Right lobe of liver (tissue), 6 donors: Measurements from ENCODE around the gene TSG101. TPM values are rescaled to one million over a fixed set of nuclear protein-coding genes. Genes with fewer than 3 reads are reported as not detected.

ENCODE experiments used
- ATAC-seq, 4 donors: fragments of 200-7000 bp; cut with Tn5 transposase; one replicate each; pipeline ENCODE4 v1.9.1; 2020; ENCODE audit warnings: mild to moderate bottlenecking in 4 of 4, moderate library complexity in 4 of 4
- DNase-seq, 3 donors: peaks; one replicate each; pipeline ENCODE4 v3.0.0-alpha.2; 2020
- H3K27ac ChIP-seq, 3 donors: fragments of 200-600 bp; one replicate each; pipeline ENCODE4 v1.8.0; 2022
- H3K27me3 ChIP-seq, 2 donors: fragments of 200-600 bp; one replicate each; pipeline ENCODE4 v1.8.0; 2022
- H3K36me3 ChIP-seq, 4 donors: fragments of 200-600 bp; sonication (generic) in 1 of 4; one replicate each; pipeline versions ENCODE4 v1.5.1 to v1.8.0; 2017 to 2022; ENCODE audit warnings: control low read depth in 1 of 4
- H3K4me1 ChIP-seq, 4 donors: fragments of 200-600 bp; sonication (generic) in 1 of 4; one replicate each; pipeline versions ENCODE4 v1.5.1 to v1.8.0; 2017 to 2022; ENCODE audit warnings: control low read depth in 1 of 4
- H3K4me3 ChIP-seq, 3 donors: fragments of 200-600 bp; one replicate each; pipeline ENCODE4 v1.8.0; 2022
- H3K9me3 ChIP-seq, 4 donors: fragments of 200-600 bp; sonication (generic) in 1 of 4; one replicate each; pipeline versions ENCODE4 v1.5.1 to v1.8.0; 2017 to 2022; ENCODE audit warnings: control low read depth in 1 of 4
- POLR2A ChIP-seq: fragments of 450-650 bp; IDR thresholded peaks from one replicate; pipeline ENCODE4 v1.6.1; 2017; ENCODE audit warnings: antibody characterized with exemption, mild to moderate bottlenecking
- WGBS: methylation state at CpG from one replicate; pipeline ENCODE4 v1.1.6; 2018; ENCODE audit warnings: low coverage, low lambda C conversion rate; ENCODE audit not compliant: insufficient coverage; ENCODE audit errors: missing lambda C conversion rate; 5-methylcytosine and 5-hydroxymethylcytosine counted together
- intact Hi-C, 2 donors: fragments of 100-400 bp; cut with DNase I; formaldehyde crosslinking; loops; one replicate each; pipeline versions ENCODE4 v1.11.2 to v1.14.1; 2022
- total RNA-seq, 6 experiments: library from RNA; depleted of rRNA in 2 of 6; stranded (reverse); fragments of >200 nt in 2 of 6; fragmentation: NEBNext Ultra II Directional in 3 of 6; extraction: Animal tissue kit (Norgen Biotek cat#: 25700) in 3 of 6; gene quantifications; one replicate each; pipeline versions ENCODE4 v1.1.0 to v1.2.4, GENCODE V29; 2016 to 2023
- TF ChIP-seq, protein P1 (sequence below), 4 donors: fragments of 200-600 bp in 3 of 4; fragments of 450-650 bp in 1 of 4; IDR thresholded peaks; one replicate each; pipeline versions ENCODE4 v1.5.1 to v1.8.0; 2016 to 2022; ENCODE audit warnings: antibody characterized with exemption in 4 of 4, mild to moderate bottlenecking in 2 of 4
- donor health status: DM: no; HTN: yes; CAD: no.
- donor health status: DM: no; HTN: no; CAD: no.
- donor health status: DM: no; HTN: no; CAD: no.
- donor health status: DM: no; HTN: yes; CAD: no.
- donor health status: DM: no; HTN: yes; CAD: no.

The TSG101 gene
- total RNA-seq, 6 experiments from 2014 or later: 15.8 to 68.0 (median 25.7) TPM

DNA sequence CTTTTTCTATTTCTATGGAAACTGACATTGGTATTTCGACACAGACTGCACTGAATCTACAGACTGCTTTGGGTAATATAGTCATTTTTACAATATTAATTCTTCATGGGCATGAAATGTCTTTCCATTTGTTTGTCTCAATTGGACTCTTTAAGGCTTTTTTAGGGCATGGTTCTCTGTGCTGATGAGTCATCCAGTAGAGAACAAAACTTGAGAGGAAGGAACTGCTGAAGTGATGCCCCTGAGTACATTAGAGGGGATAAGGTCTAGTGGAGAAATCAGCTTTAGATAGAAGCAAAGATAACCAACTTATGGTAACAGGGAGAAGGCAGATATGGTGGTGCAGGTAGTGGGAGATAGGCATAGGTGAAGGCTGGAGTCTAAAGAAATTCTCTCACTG lies 25.1 kb downstream of the TSG101 start:
- WGBS: 100% methylated on average over 1 of the region's 1 CpG
- peaks cover 0 to 60% (median 28%) of the 10 kb centered on the region in 4 donors for H3K36me3 ChIP-seq

DNA sequence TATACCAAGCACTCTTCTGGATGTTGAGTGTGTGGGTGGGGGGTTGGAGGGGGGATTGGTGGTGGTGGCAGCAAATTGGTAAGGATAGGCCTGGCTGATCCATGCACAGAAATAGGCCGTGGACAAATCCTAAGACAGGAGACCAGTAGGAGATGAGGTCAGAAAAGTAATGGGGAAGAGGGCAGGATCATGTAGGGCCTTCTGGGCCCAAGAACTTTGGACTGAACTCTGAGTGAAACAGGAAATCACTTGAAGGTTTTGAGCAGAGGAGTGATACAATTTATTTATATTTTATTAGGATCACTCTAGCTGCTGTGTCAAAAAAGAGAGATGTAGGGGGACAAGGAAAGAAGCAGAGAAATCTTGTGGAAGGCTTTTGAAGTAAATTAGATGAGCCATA lies 28.7 kb downstream of the TSG101 start:
- TF ChIP-seq, protein P1, sequence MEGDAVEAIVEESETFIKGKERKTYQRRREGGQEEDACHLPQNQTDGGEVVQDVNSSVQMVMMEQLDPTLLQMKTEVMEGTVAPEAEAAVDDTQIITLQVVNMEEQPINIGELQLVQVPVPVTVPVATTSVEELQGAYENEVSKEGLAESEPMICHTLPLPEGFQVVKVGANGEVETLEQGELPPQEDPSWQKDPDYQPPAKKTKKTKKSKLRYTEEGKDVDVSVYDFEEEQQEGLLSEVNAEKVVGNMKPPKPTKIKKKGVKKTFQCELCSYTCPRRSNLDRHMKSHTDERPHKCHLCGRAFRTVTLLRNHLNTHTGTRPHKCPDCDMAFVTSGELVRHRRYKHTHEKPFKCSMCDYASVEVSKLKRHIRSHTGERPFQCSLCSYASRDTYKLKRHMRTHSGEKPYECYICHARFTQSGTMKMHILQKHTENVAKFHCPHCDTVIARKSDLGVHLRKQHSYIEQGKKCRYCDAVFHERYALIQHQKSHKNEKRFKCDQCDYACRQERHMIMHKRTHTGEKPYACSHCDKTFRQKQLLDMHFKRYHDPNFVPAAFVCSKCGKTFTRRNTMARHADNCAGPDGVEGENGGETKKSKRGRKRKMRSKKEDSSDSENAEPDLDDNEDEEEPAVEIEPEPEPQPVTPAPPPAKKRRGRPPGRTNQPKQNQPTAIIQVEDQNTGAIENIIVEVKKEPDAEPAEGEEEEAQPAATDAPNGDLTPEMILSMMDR (IDR thresholded peaks at IDR 0.05): no peak
- no peak for TF ChIP-seq POLR2A
- WGBS: 90% methylated on average over 1 of the region's 1 CpG
- no peaks in the 10 kb centered on the region for H3K9me3 ChIP-seq
- intact Hi-C loops: no loop called here
- no peaks in the 10 kb centered on the region for H3K4me1 ChIP-seq
- no peak overlapping the region for H3K27ac ChIP-seq
- no peaks in the 10 kb centered on the region for H3K27me3 ChIP-seq
- DNase-seq (no peak), ATAC-seq (no peak)
- H3K4me3 ChIP-seq: no peak overlapping the region
- H3K36me3 ChIP-seq: peaks cover 0 to 38% (median 24%) of the 10 kb centered on the region in 4 donors

More for the DNA sequence above, 25.1 kb downstream of the TSG101 start:
- no peak overlapping the region for H3K4me3 ChIP-seq
- no peak for DNase-seq
- no peak for TF ChIP-seq POLR2A
- TF ChIP-seq, protein P1 (IDR thresholded peaks at IDR 0.05): no peak
- intact Hi-C loops: no loop called here
- no peak for ATAC-seq
- no peaks in the 10 kb centered on the region for H3K4me1 ChIP-seq
- no peaks in the 10 kb centered on the region for H3K9me3 ChIP-seq
- no peaks in the 10 kb centered on the region for H3K27me3 ChIP-seq
- H3K27ac ChIP-seq: no peak overlapping the region

DNA sequence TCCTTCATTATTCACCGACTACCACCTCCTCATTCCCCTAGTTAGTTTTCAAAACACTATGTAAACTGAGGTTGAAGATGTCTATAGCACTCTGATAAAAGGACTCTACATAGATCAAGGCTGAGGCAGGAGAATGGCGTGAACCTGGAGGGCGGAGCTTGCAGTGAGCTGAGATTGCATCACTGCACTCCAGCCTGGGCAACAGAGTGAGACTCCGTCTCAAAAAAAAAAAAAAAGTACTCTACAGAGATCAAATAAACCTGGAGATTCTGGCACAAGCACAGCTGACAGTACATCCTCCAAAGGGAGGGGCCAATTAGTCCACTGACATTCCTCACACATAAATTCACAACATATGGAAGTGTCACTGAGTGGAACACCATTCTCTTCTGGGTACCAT lies 31.0 kb downstream of the TSG101 start:
- H3K36me3 ChIP-seq: peaks cover 0 to 26% (median 10%) of the 10 kb centered on the region in 4 donors
- ATAC-seq: peak in 1 of 4 donors; percentile 51

DNA sequence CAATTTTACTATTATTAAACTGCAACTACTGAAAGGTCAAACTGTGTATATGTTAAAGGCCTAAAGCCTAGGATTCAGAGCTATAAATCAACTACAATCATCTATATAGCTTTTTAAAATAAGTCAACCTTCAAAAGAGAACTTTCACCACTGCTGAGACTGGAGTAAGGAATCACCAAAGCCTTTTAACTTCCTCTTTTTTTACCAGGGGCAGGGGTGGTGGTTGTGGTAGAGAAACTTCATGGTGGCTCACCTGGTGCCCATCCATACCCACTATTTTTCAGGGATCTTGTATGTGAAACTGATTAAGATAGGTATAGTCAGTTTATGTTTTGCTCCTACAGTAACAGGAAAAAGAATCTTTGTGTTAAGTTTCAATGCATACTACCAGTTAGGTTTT lies 31.5 kb downstream of the TSG101 start:
- Histone ChIP-seq H3K27me3 (no peaks in the 10 kb centered on the region), H3K9me3 (no peaks in the 10 kb centered on the region), H3K4me1 (no peaks in the 10 kb centered on the region), H3K4me3 (no peak overlapping the region), H3K36me3 (peaks cover 0 to 27% (median 8%) of the 10 kb centered on the region in 4 donors), H3K27ac (no peak overlapping the region)
- TF ChIP-seq POLR2A: no peak
- TF ChIP-seq, protein P1 (IDR thresholded peaks at IDR 0.05): no peak
- DNase-seq (no peak), ATAC-seq (no peak)
- intact Hi-C loops: no loop called here

More for the DNA sequence above, 31.0 kb downstream of the TSG101 start:
- Histone ChIP-seq H3K4me1 (no peaks in the 10 kb centered on the region), H3K27me3 (no peaks in the 10 kb centered on the region), H3K27ac (no peak overlapping the region), H3K4me3 (no peak overlapping the region), H3K9me3 (no peaks in the 10 kb centered on the region)
- intact Hi-C loops: no loop called here
- WGBS: 57% methylated on average over 4 of the region's 4 CpGs
- TF ChIP-seq POLR2A: no peak
- TF ChIP-seq, protein P1 (IDR thresholded peaks at IDR 0.05): no peak
- no peak for DNase-seq

DNA sequence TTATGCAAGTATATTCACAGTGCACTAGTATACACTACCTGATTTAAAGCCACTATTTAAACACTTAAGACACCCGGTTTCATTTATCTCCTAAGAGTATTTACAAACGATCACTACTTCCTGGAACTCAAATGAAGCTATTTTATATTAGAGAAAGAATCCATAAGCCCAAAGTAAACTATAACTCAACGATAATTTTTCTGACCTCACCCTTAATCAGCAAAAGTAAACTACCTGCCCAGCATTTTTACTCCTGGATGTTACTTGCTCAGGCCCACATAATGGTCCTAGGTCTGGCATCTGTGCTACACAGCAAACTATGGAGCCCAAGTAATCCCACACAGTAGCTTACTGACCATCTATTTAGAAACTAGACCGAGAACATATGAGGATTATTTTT lies 33.4 kb downstream of the TSG101 start:
- no peak for DNase-seq
- ATAC-seq: no peak
- Histone ChIP-seq H3K27ac (no peak overlapping the region), H3K9me3 (no peaks in the 10 kb centered on the region), H3K27me3 (no peaks in the 10 kb centered on the region), H3K36me3 (peaks cover 0 to 24% (median 3%) of the 10 kb centered on the region in 4 donors), H3K4me1 (no peaks in the 10 kb centered on the region), H3K4me3 (no peak overlapping the region)
- 78% methylated on average over 4 of the region's 4 CpGs for WGBS
- intact Hi-C loops: no loop called here
- TF ChIP-seq, protein P1 (IDR thresholded peaks at IDR 0.05): no peak
- no peak for TF ChIP-seq POLR2A
